H1 (cell line): ENCODE results near the gene UQCRFS1.

Experiments used
- CTCF ChIP-seq, 3 experiments: IDR thresholded peaks; 1 replicate in 2 of 3; 2 replicates in 1 of 3; pipeline versions ENCODE4 v1.5.1 to v1.6.1; 2011; ENCODE audit warnings: low read length in 3 of 3, mild to moderate bottlenecking in 3 of 3, inconsistent platforms in 2 of 3, low read depth in 1 of 3, moderate library complexity in 1 of 3; ENCODE audit not compliant: insufficient read depth in 1 of 3; ENCODE audit errors: control extremely low read depth in 1 of 3
- EP300 ChIP-seq, 2 experiments: IDR thresholded peaks; 1 replicate in 1 of 2; 2 replicates in 1 of 2; pipeline ENCODE4 v1.6.1; 2011 to 2012; ENCODE audit warnings: low read depth in 2 of 2, low read length in 2 of 2, mild to moderate bottlenecking in 2 of 2, borderline replicate concordance in 1 of 2, inconsistent platforms in 1 of 2, moderate library complexity in 1 of 2
- EZH2 ChIP-seq: fragments of 200-600 bp; sonication (generic); IDR thresholded peaks from 2 replicates; pipeline ENCODE4 v1.7.1; 2012; ENCODE audit warnings: low read depth, mild to moderate bottlenecking, moderate library complexity, low read length, inconsistent platforms; ENCODE audit not compliant: severe bottlenecking
- PHF8 ChIP-seq: fragments of 200-600 bp; sonication (generic); conservative IDR thresholded peaks from 2 replicates; pipeline ENCODE4 v1.7.1; 2012; ENCODE audit warnings: low read depth, mild to moderate bottlenecking, inconsistent platforms, low read length, moderate library complexity
- POLR2A ChIP-seq, 2 experiments: IDR thresholded peaks; 1 replicate in 1 of 2; 2 replicates in 1 of 2; pipeline ENCODE4 v1.6.1; 2011; ENCODE audit warnings: low read depth in 2 of 2, low read length in 2 of 2, mild to moderate bottlenecking in 2 of 2; ENCODE audit errors: control extremely low read depth in 1 of 2
- RAD21 ChIP-seq, 2 experiments: IDR thresholded peaks in 1 of 2; conservative IDR thresholded peaks in 1 of 2; 2 replicates each; pipeline ENCODE4 v1.6.1; 2011; ENCODE audit warnings: low read depth in 2 of 2, low read length in 2 of 2, improper control_type of control experiment in 1 of 2, inconsistent platforms in 1 of 2, mild to moderate bottlenecking in 1 of 2, moderate library complexity in 1 of 2
- SP1 ChIP-seq: IDR thresholded peaks from 2 replicates; pipeline ENCODE4 v1.6.1; 2011; ENCODE audit warnings: low read depth, low read length
- SUZ12 ChIP-seq: fragments of 200-600 bp; sonication (generic); IDR thresholded peaks from 2 replicates; pipeline ENCODE4 v1.6.1; 2012; ENCODE audit warnings: mild to moderate bottlenecking, inconsistent platforms, low read length, moderate library complexity, mixed read lengths

DNA sequence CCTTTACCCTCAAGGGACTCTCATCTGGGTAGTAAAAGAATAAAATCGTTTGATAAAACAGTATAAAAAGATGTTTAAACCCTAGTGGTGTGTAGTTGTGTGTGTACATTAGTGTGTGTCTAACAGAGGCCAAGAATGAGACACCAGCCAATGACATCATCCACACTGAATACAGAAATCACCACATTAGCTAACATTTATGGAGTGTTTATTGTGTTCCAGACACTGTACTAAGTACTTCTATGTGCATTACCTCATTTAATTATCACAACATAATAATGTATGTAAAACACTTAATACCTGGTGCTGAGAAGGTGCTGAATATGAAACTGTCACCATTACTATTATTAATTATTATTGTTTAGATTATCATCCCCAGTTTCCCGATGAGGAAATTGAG is 49.1 kb upstream of the UQCRFS1 start:
- TF ChIP-seq EP300 (IDR thresholded peaks at IDR 0.05; ENCODE audit: borderline replicate concordance in 1 of 2, low read depth in 2 of 2, low read length in 2 of 2) (no peak), POLR2A (IDR thresholded peaks at IDR 0.05; ENCODE audit: control extremely low read depth in 1 of 2, low read depth in 2 of 2, low read length in 2 of 2) (no peak), SP1 (no peak), PHF8 (no peak), RAD21 (IDR thresholded peaks at IDR 0.05 in 1 of 2, conservative IDR thresholded peaks at IDR 0.05 in 1 of 2; ENCODE audit: low read depth in 2 of 2, low read length in 2 of 2) (no peak), EZH2 (no peak), SUZ12 (no peak), CTCF (IDR thresholded peaks at IDR 0.05; ENCODE audit: control extremely low read depth in 1 of 3, insufficient read depth in 1 of 3, low read depth in 1 of 3, low read length in 3 of 3) (no peak)
